Immature natural killer cell (primary cell): ENCODE results near the gene SS18L1. TPM values are rescaled to one million over a fixed set of nuclear protein-coding genes. Genes with fewer than 3 reads are reported as not detected.

Source experiments
- DNase-seq, 3 donors: peaks; one replicate each; pipeline ENCODE4 v3.0.0; 2022; ENCODE audit warnings: mixed read lengths in 1 of 3
- H3K27ac Mint-ChIP-seq, 6 donors: one replicate each; pipeline ENCODE4 v1.8.0; 2020; ENCODE audit warnings: mixed read lengths in 6 of 6, mild to moderate bottlenecking in 5 of 6, inconsistent platforms in 4 of 6, moderate library complexity in 3 of 6
- H3K27me3 Mint-ChIP-seq, 3 donors: one replicate each; pipeline ENCODE4 v1.8.0; 2020 to 2021; ENCODE audit warnings: low read depth in 3 of 3, mild to moderate bottlenecking in 3 of 3, mixed read lengths in 3 of 3, moderate library complexity in 3 of 3, inconsistent platforms in 1 of 3
- H3K36me3 Mint-ChIP-seq, 3 donors: one replicate each; pipeline ENCODE4 v1.8.0; 2020; ENCODE audit warnings: mixed read lengths in 3 of 3, inconsistent platforms in 2 of 3, mild to moderate bottlenecking in 2 of 3
- H3K4me1 Mint-ChIP-seq, 2 donors: one replicate each; pipeline ENCODE4 v1.8.0; 2020; ENCODE audit warnings: inconsistent platforms in 2 of 2, mild to moderate bottlenecking in 2 of 2, mixed read lengths in 2 of 2, moderate library complexity in 1 of 2
- H3K4me3 Mint-ChIP-seq, 5 donors: one replicate each; pipeline ENCODE4 v1.8.0; 2020; ENCODE audit warnings: mild to moderate bottlenecking in 5 of 5, mixed read lengths in 5 of 5, inconsistent platforms in 3 of 5, moderate library complexity in 3 of 5
- H3K9me3 Mint-ChIP-seq, 6 donors: one replicate each; pipeline ENCODE4 v1.8.0; 2020; ENCODE audit warnings: mild to moderate bottlenecking in 6 of 6, mixed read lengths in 6 of 6, inconsistent platforms in 4 of 6, moderate library complexity in 3 of 6
- polyA plus RNA-seq, 3 donors: library from polyadenylated mRNA; unstranded; fragments of 300-500 nt; fragmentation: Illumina TruSeq; gene quantifications; one replicate each; pipeline ENCODE4 v1.2.3, GENCODE V29; 2021

SS18L1 gene
- polyA plus RNA-seq, 3 donors from 2014 or later: 0.39 to 0.68 TPM; not detected in 1

- Mint-ChIP-seq H3K36me3 (peaks cover 0 to 24% (median 4%) of the 10 kb centered on the region in 3 donors), H3K27ac (no peak overlapping the region), H3K4me3 (no peak overlapping the region), H3K4me1 (no peaks in the 10 kb centered on the region), H3K27me3 (peaks cover 0 to 5% (median 1%) of the 10 kb centered on the region in 3 donors), H3K9me3 (no peaks in the 10 kb centered on the region)
- DNase-seq: no peak
These were observed 21.6 kb downstream of the SS18L1 start for GRCh38 chr20:62164879-62165761.

GRCh38 chr20:62165762-62166399 is 22.3 kb downstream of the SS18L1 start:
- H3K4me1 Mint-ChIP-seq: no peaks in the 10 kb centered on the region
- H3K27me3 Mint-ChIP-seq: peaks cover 0 to 5% (median 1%) of the 10 kb centered on the region in 3 donors
- DNase-seq: no peak
- H3K9me3 Mint-ChIP-seq: no peaks in the 10 kb centered on the region
- H3K27ac Mint-ChIP-seq: no peak overlapping the region
- H3K4me3 Mint-ChIP-seq: no peak overlapping the region
- peaks cover 0 to 24% (median 4%) of the 10 kb centered on the region in 3 donors for H3K36me3 Mint-ChIP-seq

- Mint-ChIP-seq H3K36me3 (peaks cover 0 to 24% (median 4%) of the 10 kb centered on the region in 3 donors), H3K27ac (no peak overlapping the region), H3K27me3 (peaks cover 0 to 4% (median 1%) of the 10 kb centered on the region in 3 donors), H3K9me3 (no peaks in the 10 kb centered on the region), H3K4me3 (no peak overlapping the region), H3K4me1 (no peaks in the 10 kb centered on the region)
- DNase-seq: no peak
These were observed 23.9 kb downstream of the SS18L1 start for GRCh38 chr20:62167474-62167873.

GRCh38 chr20:62168061-62168460 is 24.5 kb downstream of the SS18L1 start:
- no peaks in the 10 kb centered on the region for H3K4me1 Mint-ChIP-seq
- no peak for DNase-seq
- H3K27ac Mint-ChIP-seq: peak overlapping the region in 1 of 6 donors; percentile 40
- H3K36me3 Mint-ChIP-seq: peaks cover 0 to 24% (median 4%) of the 10 kb centered on the region in 3 donors
- no peaks in the 10 kb centered on the region for H3K9me3 Mint-ChIP-seq
- H3K27me3 Mint-ChIP-seq: peaks cover 0 to 4% (median 1%) of the 10 kb centered on the region in 3 donors
- no peak overlapping the region for H3K4me3 Mint-ChIP-seq

GRCh38 chr20:62168890-62169435 is 25.4 kb downstream of the SS18L1 start:
- DNase-seq: no peak
- Mint-ChIP-seq H3K27ac (no peak overlapping the region), H3K4me1 (no peaks in the 10 kb centered on the region)

GRCh38 chr20:62170536-62170935 is 27.0 kb downstream of the SS18L1 start:
- Mint-ChIP-seq H3K4me3 (no peak overlapping the region), H3K27me3 (peaks cover 0 to 4% (median 0%) of the 10 kb centered on the region in 3 donors), H3K4me1 (no peaks in the 10 kb centered on the region), H3K27ac (no peak overlapping the region), H3K9me3 (no peaks in the 10 kb centered on the region), H3K36me3 (peaks cover 4 to 25% (median 9%) of the 10 kb centered on the region in 3 donors)
- DNase-seq: no peak

More at GRCh38 chr20:62168890-62169435, 25.4 kb downstream of the SS18L1 start:
- Mint-ChIP-seq H3K4me3 (no peak overlapping the region), H3K27me3 (peaks cover 0 to 4% (median 1%) of the 10 kb centered on the region in 3 donors), H3K36me3 (peaks cover 0 to 22% (median 4%) of the 10 kb centered on the region in 3 donors), H3K9me3 (no peaks in the 10 kb centered on the region)

GRCh38 chr20:62171245-62171644 is 27.7 kb downstream of the SS18L1 start:
- H3K27me3 Mint-ChIP-seq: peaks cover 0 to 4% (median 0%) of the 10 kb centered on the region in 3 donors
- H3K4me3 Mint-ChIP-seq: no peak overlapping the region
- no peaks in the 10 kb centered on the region for H3K4me1 Mint-ChIP-seq
- no peak for DNase-seq
- H3K9me3 Mint-ChIP-seq: no peaks in the 10 kb centered on the region
- H3K27ac Mint-ChIP-seq: no peak overlapping the region
- peaks cover 3 to 23% (median 10%) of the 10 kb centered on the region in 3 donors for H3K36me3 Mint-ChIP-seq

GRCh38 chr20:62172666-62173065 is 29.1 kb downstream of the SS18L1 start:
- H3K9me3 Mint-ChIP-seq: no peaks in the 10 kb centered on the region
- H3K4me1 Mint-ChIP-seq: no peaks in the 10 kb centered on the region
- no peak overlapping the region for H3K4me3 Mint-ChIP-seq
- no peak overlapping the region for H3K27ac Mint-ChIP-seq
- H3K36me3 Mint-ChIP-seq: peaks cover 0 to 20% (median 10%) of the 10 kb centered on the region in 3 donors
- no peak for DNase-seq
- H3K27me3 Mint-ChIP-seq: peaks cover 0 to 4% (median 0%) of the 10 kb centered on the region in 3 donors

- no peaks in the 10 kb centered on the region for H3K9me3 Mint-ChIP-seq
- no peaks in the 10 kb centered on the region for H3K4me1 Mint-ChIP-seq
- peak overlapping the region in 1 of 6 donors; percentile 17 for H3K27ac Mint-ChIP-seq
These were observed 30.6 kb downstream of the SS18L1 start for GRCh38 chr20:62174021-62174804.

GRCh38 chr20:62174870-62175624 is 31.5 kb downstream of the SS18L1 start:
- no peaks in the 10 kb centered on the region for H3K27me3 Mint-ChIP-seq

More at GRCh38 chr20:62174021-62174804, 30.6 kb downstream of the SS18L1 start:
- no peak overlapping the region for H3K4me3 Mint-ChIP-seq
- H3K27me3 Mint-ChIP-seq: peaks cover 0 to 2% (median 0%) of the 10 kb centered on the region in 3 donors
- H3K36me3 Mint-ChIP-seq: peaks cover 0 to 15% (median 10%) of the 10 kb centered on the region in 3 donors
- no peak for DNase-seq

GRCh38 chr20:62175711-62176110 is 32.1 kb downstream of the SS18L1 start:
- H3K36me3 Mint-ChIP-seq: peaks cover 0 to 10% (median 9%) of the 10 kb centered on the region in 3 donors
- no peaks in the 10 kb centered on the region for H3K27me3 Mint-ChIP-seq
- no peak for DNase-seq
- no peaks in the 10 kb centered on the region for H3K9me3 Mint-ChIP-seq
- H3K4me1 Mint-ChIP-seq: no peaks in the 10 kb centered on the region
- H3K27ac Mint-ChIP-seq: no peak overlapping the region
- H3K4me3 Mint-ChIP-seq: no peak overlapping the region

More at GRCh38 chr20:62174870-62175624, 31.5 kb downstream of the SS18L1 start:
- no peaks in the 10 kb centered on the region for H3K9me3 Mint-ChIP-seq
- no peak for DNase-seq
- H3K4me3 Mint-ChIP-seq: no peak overlapping the region
- peaks cover 0 to 10% (median 9%) of the 10 kb centered on the region in 3 donors for H3K36me3 Mint-ChIP-seq
- peak overlapping the region in 2 of 6 donors; percentile 6 to 66 for H3K27ac Mint-ChIP-seq
- no peaks in the 10 kb centered on the region for H3K4me1 Mint-ChIP-seq

GRCh38 chr20:62176866-62177265 is 33.3 kb downstream of the SS18L1 start:
- H3K4me3 Mint-ChIP-seq: peak overlapping the region in 1 of 5 donors; percentile 24
- DNase-seq: no peak
- peaks cover 0 to under 1% (median 0%) of the 10 kb centered on the region in 3 donors for H3K27me3 Mint-ChIP-seq
- H3K27ac Mint-ChIP-seq: no peak overlapping the region
- H3K36me3 Mint-ChIP-seq: peaks cover 0 to 10% (median 9%) of the 10 kb centered on the region in 3 donors
- peaks cover 3 to 4% of the 10 kb centered on the region in 2 donors for H3K4me1 Mint-ChIP-seq
- H3K9me3 Mint-ChIP-seq: no peaks in the 10 kb centered on the region
